Kidney tubule cell (primary cell): ENCODE measurements around the gene HOXB2.

Experiments
- DNase-seq: peaks from one replicate; pipeline ENCODE4 v3.0.0-alpha.2; 2018; ENCODE audit warnings: low spot score

HOXB2 gene

GRCh38 chr17:48565925-48566710 is 21.2 kb upstream of the HOXB2 start:
- DNase-seq: no peak

GRCh38 chr17:48565022-48565554 is 20.2 kb upstream of the HOXB2 start:
- DNase-seq: no peak

GRCh38 chr17:48564188-48565021 is 19.5 kb upstream of the HOXB2 start:
- DNase-seq: no peak

- DNase-seq: no peak
Measured at GRCh38 chr17:48563867-48564187, 18.9 kb upstream of the HOXB2 start.

- no peak for DNase-seq
Measured at GRCh38 chr17:48563385-48563838, 18.5 kb upstream of the HOXB2 start.

- DNase-seq: no peak
Measured at GRCh38 chr17:48562934-48563333, 18.0 kb upstream of the HOXB2 start.

- peak; percentile 71 for DNase-seq
Measured at GRCh38 chr17:48561884-48562810, 17.2 kb upstream of the HOXB2 start.

- no peak for DNase-seq
Measured at GRCh38 chr17:48559840-48560817, 15.2 kb upstream of the HOXB2 start.

- DNase-seq: no peak
Measured at GRCh38 chr17:48559122-48559839, 14.4 kb upstream of the HOXB2 start.

GRCh38 chr17:48558831-48559121 is 13.9 kb upstream of the HOXB2 start:
- no peak for DNase-seq

- no peak for DNase-seq
Measured at GRCh38 chr17:48558057-48558830, 13.3 kb upstream of the HOXB2 start.

- DNase-seq: peak; percentile 23
Measured at GRCh38 chr17:48556576-48557401, 11.9 kb upstream of the HOXB2 start.

- peak; percentile 35 for DNase-seq
Measured at GRCh38 chr17:48556229-48556575, 11.3 kb upstream of the HOXB2 start.

GRCh38 chr17:48555258-48556228 is 10.6 kb upstream of the HOXB2 start:
- DNase-seq: peak; percentile 91

GRCh38 chr17:48554412-48555257 is 9.7 kb upstream of the HOXB2 start:
- DNase-seq: peak; percentile 30

- peak; percentile 19 for DNase-seq
Measured at GRCh38 chr17:48553826-48554225, 8.9 kb upstream of the HOXB2 start.

GRCh38 chr17:48553190-48553547 is 8.3 kb upstream of the HOXB2 start:
- DNase-seq: no peak
